Activated T-helper 1 cell treated with Interleukin-2 at 50 U/mL for 16 hours (primary cell): ENCODE data around the gene STC2.
"Not testable (repeated sequence)": the region's sequence is repeated elsewhere in the genome, so short reads cannot be mapped to it uniquely, and the experiment has no call there.

Source experiments
- DNase-seq: peaks from one replicate; pipeline ENCODE4 v3.0.0-alpha.2; 2020; ENCODE audit warnings: low read depth

Gene STC2

DNA sequence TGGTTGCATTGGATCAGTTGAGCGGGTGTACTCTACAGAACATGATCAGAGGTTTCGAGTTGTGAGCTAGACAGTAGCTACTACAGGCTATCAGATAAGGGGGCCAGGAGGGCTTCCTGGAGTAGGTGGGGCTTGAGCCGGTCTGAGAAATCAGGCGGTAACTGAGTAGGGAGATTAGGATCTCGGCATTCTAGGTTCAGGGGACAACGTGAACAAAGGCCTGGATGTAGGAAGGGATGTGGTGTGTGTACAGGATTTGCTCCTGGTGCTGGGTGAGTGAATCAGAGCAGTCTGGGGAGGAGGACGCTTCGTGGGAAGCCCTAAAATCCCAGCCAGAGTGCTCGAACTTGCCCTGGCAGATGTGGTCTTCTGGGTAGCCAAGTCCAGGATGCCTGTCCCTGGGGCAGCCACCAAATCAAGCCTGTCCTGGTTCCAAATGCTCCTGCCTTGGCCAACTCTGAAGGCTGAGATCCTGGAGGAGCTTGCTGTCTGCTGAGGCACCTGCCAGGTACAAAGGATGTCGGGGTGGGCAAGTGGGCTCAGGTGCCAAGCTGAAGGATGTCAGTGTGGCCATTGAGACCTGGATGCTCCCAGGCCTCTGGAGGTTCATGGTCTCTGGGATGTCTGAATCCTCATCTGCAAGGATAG lies 33.4 kb downstream of the STC2 start:
- no peak for DNase-seq

DNA sequence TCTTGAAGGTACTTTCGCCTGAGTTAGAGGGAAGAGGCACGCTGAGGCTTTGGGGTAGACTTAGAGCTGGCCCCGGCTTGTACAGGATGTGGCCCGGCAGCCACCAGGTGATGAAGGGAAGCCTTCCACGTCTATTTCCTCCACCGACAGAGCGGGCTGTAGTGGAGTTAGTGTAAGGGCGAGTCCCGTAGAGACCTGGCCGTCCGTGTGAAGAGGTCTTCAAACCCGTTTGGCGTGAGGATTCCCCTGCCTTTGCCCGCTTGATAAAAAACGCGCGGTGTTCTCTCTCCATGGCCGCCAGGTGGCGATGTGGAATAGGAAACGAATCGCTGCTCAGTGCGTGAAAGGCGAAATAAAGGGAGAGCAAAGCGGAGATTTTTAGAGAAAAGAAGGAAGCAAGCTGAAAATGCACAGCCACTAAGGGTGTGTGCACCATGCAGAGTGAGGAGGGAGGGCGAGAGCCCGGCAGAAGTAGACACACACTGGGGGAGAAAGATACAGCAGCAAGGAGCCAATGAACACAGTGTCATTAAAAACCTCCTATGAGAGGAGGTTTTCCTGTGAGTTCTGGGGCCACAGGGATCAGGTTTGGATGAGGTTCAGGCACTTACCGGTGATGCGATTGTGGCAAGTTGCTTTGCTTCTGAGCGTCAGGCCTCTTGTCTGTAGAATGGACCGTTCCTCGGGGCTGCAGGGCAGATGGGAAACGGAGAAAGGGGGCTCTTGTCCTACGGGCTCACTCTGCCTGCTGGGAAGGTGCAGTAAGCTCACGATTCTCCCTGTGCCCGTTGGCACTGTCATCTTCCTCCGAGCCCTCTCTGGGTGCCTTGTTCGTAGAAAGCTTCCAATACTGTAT lies 34.2 kb downstream of the STC2 start:
- DNase-seq = peak; percentile 33

DNA sequence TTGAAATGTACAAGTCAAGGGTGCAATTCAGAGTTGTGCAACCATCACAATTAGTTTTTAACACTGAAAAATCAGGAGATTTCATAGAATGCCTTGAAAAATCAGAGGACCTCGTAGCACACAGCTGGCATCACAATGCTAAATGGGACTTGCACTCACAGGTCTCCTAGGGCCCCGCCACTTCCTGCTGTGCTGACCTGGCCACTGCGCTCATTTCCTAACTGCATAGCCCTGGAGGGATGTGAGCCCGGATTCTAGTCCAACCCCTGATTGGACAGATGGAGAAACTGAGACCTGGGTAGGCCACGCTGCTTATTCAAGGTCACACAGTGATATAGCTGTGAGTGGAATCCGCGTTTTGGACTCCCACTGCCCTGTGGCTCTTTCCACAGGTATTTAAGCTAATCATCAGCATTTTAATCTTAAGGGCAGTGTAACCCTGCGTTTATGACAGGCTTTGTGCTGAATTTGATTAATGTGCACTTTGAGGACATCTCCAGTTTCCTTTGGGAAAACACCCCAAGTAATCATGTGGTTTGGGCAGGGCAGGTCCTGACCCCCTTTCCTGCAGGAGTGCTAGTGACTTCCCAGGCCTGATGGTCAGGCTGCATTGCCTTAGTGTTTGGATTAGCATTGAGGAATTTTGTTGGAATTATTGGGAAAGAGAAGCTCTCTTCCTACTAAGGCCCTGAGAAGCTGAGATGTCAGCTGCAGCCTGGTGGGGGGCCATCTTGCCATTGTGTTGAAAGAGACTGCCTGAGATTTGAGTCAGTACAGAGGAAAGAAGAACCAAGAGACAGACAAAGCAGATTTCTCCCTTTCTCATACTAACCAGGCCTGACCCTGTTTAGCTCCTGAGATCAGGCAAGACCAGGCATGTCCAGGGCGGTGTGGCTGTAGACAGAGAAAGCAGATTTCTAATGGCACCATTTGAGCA lies 36.2 kb downstream of the STC2 start:
- DNase-seq = no peak

DNA sequence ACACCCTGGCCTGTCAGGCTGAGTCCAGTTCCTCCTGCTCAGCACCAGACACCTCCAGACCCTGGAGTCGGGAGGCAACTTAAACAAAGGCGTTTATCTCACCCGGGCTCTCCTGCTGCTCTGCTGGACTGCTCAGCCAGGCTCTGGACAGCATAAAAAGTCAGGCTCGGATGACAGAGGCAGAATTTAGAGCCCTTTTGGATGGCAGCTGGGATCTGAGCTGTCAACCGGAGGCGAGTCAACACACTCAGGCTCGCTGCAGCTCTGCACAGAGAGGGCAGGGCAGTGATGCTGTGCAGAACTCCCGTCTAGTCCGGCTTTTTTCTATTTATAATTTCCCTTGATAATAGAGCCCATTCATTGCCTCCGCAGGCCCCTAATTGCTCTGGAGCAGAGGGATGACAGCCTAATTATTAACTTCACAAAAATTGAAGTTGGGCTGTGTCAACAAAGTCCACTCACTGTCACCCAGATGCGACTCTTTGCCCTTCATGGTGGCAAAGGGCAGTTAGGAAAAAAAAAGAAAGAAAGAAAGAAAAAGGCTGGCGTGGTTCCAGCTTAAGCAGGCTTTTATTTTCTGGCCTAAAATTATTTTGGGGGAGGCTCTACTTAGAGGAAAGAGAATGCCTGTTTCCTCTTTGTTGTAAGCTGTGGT lies 37.6 kb downstream of the STC2 start:
- DNase-seq = no peak

DNA sequence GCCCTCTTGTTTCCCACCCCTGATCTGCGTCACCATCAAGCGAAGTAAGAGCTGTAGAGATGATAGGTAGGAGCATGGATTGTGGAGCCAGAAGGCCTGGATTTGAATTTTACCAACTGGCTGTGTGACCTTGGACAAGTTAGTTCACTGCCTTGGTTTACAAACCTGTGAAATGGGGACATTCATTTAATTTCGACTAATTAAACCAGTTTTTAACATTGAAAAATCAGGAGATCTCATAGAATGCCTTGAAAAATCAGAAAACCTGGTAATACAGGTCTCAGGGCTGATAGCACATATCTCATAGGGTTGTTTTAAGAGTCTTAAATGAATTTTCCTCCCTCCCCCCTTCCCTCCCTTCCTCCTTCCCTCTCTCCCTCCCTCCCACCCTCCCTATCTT lies 38.8 kb downstream of the STC2 start:
- DNase-seq = no peak

DNA sequence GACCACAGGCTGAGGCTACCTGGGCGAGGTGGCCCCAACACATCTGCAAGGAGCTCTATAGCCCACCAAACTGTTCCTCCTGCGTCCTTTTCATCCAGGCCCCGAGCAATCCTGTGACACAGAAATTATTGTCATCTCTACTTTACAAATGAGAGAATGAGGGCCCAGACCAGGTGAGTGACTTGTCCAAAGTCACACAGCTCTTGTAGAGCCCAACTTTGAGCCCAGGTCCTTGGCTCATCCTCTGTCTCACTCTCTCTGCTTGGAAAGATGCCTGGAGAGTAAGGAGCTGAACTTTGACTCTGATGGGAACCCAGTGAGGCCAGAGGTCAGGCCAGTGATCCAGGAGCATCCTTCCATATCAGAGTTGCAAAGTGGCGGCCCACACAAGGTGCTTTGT lies 39.6 kb downstream of the STC2 start:
- DNase-seq = no peak

DNA sequence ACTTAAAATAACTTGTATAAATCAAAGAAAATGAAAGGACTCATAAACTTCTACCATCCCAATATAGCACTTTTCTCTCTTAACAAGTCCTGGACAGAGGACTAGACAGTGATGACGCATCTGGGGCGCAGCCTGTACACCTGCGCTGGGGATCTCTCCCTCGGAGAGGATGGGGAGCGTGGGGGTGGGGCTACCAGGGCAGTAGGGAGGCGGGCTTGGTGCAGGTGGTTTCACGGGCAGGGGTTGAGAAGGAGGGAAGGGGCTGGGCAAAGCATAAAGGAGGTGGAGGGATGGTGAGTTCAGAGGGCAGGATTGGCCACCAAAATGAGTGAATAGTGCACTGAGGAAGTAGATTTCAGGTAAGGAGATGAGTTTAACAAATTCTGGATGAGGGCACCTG lies 41.1 kb downstream of the STC2 start:
- no peak for DNase-seq

DNA sequence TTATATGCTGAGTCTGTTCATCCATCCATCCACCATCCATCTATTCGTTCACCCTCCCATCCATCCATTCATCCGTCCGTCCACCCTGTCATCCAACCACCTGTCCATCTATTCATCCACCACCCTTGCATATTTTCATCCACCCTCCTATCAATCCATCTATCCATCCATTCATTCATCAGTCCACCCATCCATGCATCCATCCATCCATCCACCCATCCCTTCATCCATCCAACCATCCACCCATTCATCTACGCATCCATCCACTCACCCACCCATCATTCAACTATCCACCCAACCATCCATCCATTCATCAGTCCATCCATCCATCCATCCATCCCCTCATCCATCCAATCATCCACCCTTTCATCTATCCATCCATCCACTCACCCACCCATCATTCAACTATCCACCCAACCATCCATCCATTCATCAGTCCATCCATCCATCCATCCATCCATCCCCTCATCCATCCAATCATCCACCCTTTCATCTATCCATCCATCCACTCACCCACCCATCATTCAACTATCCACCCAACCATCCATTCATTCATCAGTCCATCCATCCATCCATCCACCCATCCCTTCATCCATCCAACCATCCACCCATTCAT lies 43.8 kb downstream of the STC2 start:
- not testable (repeated sequence) for DNase-seq

DNA sequence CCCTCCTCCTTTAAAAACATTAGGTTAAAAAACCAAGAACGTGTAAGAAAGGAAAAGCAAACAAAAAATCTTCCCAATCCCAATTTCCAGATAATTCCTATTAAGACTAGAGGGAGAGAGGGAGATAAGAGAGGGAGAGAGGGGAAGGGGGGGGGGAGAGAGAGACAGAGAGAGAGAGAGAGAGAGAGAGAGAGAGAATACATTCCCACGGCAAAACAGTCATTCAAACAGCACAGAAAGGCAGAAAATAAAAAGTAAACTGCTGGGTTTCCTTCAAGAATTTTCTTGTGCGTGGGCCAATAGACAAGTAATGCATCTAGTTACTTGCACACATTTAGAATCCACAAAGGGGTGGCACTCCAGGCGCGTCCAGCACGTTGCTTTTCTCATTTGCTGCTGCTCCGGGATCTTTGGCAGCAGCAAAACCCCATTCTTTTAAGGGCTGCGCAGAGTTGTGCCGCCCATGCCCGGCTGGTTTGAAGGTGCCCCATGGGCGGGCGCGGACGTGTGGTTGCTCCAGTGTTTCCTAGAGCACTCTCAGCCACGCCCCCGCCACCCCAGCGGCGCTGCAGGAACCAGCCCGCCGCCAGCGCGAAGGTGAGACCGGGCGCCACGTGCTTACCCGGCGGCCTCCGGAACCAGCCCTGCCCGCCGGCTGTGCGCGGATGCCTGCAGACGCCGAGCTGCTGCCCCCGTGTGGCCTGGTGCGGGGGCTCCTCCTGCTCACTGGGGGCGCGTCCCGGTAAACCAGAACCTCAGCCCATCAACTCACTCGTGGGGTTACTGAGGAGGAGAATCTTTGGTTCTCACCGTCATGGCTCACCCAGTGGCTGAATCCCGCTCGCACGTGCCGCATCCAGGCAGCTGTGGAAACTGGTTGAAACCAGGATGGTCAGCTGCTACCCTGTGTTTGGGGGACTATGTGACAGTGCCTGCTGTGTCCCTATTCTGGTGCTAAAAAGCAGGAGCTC lies 44.6 kb downstream of the STC2 start:
- DNase-seq = peak; percentile 35

DNA sequence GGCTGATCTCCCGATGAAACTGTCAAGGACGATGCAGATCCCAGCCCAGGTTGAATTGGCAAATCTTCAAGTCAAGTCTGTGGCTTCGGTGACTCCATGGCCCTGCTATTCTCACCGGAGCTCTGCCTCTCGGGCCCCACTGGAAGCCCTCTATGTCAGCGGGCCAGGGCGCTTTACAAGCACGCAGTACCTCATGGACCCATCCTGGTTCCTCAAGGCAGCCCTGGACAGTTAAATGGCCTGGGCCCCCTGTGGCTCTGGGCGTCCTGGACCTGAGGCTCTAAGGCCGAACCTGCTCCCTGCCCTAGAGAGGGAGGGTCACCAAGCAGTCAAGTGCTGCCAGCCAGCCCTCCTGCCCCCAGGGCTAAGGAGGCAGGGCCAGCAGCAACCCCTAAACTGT lies 45.3 kb downstream of the STC2 start:
- DNase-seq = no peak

DNA sequence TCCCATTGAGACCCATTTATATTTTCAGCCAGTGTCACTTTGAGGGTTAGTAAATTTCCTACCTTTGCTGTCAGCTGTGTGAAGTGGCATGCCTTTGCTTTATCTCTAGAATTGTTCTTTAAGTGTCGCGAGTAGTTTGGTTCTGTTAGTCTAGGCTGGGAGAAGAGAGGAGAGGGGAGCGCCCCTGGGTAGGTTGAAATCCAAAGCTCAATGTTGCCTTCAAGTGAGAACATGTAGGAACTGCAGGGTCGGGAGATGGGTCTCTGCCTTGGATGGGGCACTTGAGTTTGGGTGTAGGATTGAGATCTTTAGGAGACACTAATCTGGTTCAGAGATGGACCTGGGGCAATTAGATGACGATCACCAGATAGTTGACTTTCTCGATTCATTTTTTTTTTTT lies 46.3 kb downstream of the STC2 start:
- no peak for DNase-seq

DNA sequence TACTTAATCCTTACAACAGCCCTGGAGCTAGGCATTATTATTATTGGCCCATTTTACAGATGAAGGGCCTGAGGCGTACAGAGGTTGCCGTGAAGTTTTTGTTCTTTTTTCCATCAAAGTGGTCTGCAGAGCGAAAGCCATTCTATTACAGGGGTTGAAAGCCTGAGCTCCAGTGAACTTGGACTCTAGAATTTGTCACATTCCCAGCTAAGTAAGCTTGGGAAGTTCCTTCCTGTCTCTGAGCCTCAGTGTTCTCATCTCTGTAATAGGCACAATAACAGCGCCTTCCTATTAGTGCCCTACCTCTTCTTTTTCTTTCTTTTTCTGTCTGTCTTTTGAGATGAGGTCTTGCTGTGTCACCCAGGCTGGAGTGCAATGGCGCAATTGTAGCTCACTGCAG lies 49.0 kb downstream of the STC2 start:
- DNase-seq = no peak

DNA sequence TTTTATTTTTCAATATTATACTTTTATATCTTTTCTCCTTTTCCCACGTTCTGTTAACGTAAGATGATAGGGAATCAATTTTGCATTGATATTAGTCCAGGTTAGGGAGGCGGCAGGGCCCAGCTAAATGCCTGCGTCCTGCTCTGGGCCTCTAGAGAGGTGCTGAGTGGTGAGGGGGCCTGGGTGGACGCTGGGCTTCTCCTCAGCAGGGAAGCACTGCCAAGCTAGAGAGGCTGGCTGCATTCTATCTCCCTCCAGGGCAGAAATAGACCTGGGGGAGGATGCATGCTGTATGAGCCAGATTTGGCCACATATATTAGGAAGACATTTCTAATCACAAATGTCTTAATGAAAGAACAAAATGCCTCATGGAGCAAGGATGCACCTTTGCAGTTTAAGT lies 49.6 kb downstream of the STC2 start:
- no peak for DNase-seq

DNA sequence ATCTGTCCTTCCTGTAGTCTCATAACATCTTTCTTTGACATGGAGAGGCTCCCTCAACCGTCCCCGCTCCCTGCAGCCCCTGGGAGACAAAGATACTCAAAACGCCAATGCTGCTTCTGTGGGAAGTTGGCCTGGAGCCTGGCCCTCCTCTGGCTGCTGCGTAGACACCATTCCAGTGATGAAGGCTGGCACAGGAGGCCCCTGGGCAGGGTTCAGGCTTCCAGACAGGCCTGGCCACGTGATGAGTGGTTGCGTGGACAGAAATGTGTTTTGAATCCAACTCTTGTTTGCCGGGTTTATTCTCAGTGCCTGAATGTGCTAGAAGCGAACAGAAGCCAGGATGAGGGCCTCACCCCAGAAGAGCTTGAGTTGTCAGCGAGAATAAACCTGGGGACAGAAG lies 50.0 kb downstream of the STC2 start:
- DNase-seq = no peak

DNA sequence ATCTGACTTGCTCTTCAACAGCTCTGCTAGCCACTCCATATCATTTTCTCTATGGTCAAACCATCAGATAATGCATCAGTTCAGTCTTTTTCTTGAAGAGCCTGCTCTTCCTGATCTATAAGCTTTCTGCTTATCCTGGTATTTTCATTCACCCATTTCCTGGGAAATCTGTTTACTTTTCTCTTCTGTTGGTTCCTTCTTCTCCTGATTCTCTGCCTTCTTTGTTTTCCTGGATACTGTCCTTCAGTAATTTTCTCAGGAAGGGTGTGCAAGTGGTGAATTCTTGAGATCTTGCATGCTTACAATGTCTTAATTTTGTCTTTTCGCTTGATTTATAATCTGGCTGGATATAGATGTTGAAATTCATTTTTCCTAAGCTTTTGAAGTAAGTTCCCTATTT lies 53.4 kb downstream of the STC2 start:
- DNase-seq = no peak

DNA sequence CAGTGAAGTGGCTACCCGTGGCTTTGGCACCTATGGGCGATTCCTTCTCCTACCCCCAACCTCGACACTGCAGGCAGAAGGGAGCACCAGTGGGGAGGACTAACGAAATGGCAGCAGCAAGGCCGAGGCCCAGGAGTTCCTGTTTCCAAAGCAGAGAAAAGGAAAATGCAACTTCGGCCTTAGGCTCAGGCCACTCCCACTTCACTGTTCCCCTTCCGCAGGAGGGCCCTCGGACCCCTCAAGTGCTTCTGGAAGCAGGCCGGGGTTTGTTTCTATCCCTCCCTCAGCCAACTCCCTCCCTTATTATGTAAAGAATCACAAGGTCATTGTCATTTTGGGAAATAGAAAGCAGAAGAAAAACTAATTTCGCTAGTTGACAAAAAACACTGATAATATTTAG lies 56.8 kb downstream of the STC2 start:
- no peak for DNase-seq

DNA sequence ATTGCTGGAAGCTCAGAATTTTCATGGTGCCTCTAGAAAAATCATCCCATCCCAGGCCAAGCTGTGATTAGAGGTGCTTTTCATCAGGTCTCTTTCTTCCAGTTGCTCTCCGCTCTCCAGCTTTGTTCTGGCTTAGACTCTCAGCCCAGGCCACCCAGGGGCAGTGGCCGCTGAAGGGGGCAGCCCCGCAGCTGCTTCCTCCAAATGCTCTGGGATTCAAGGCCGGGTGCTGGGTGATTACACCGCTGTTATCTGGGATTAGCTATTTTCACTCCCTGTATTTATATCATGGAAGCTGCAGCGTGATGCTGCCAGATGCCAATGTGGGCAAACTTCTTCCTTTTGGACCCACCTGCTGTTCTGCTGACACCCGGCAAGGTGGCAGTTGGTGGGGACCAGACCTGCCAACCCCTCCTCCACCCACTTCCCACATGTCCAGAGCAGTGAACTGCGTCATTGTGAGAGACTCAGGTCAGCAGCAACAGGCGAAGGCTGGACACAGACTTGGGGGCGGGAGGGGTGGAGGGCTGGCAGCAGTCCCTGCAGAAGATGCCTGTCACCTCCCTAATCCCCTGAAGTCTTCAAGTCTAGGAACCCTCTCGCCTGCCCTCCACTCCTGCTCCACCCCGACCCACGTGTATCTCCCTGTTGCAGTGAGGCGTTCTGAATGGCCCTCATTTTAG lies 59.3 kb downstream of the STC2 start:
- DNase-seq = no peak

DNA sequence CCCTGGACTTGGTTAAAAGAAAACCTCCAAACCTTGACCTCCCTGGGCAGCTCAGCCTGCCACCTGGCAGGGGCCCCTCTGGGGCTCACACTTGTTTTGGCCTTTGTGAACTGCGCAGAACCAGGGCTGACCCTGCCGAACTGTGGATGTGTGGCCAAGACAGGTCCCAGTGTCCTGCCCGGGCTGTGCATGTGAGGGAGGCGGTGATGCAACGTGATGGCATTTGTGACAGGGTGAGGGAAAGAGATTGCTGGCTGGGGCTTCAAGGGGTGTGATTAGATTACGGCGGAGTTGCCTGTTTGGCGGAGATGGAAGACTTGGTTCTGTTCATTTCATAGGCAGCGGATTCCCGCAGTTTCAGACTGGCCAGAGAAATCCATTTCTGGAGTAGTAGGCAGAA lies 62.8 kb downstream of the STC2 start:
- no peak for DNase-seq
